Cardiac fibroblast (primary cell): Measurements from ENCODE around the gene UPF3A.
"Not testable (repeated sequence)": the region's sequence is repeated elsewhere in the genome, so short reads cannot be mapped to it uniquely, and the experiment has no call there.

Experiments
- DNase-seq, 2 donors: peaks; one replicate each; pipeline versions ENCODE4 v3.0.0 to v3.0.0-alpha.2; 2010; ENCODE audit warnings: low read depth in 2 of 2
- H3K4me3 ChIP-seq, 2 donors: replicated peaks in 1 of 2; 1 replicate in 1 of 2; 2 replicates in 1 of 2; pipeline ENCODE4 v1.5.1; 2011; ENCODE audit warnings: low read depth in 2 of 2, low read length in 2 of 2, mild to moderate bottlenecking in 2 of 2, moderate library complexity in 1 of 2
- TF ChIP-seq, protein P1 (sequence below): IDR thresholded peaks from one replicate; pipeline ENCODE4 v1.5.1; 2011; ENCODE audit warnings: low read depth, mild to moderate bottlenecking, low read length, inconsistent platforms

The UPF3A gene

DNA sequence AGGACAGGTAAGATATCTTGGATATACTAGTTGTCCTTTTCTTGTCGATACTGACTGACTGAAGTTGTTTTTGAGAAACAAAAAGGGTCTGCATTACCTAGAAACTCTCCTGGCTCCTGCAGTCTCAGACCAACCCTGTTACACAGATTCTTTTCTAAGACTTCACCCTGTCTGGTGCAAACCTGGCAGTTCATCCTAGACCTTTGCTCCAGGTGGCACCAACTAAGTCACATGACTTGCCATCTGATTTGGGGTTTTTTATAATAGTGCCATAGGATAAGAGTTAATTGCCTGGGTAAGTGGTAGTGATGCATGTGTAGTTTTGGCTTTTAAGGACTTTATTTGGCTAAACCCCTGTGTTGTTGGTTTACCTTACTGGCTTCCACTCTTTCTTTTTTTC is 47.2 kb downstream of the UPF3A start:
- no peak for DNase-seq
- TF ChIP-seq, protein P1, sequence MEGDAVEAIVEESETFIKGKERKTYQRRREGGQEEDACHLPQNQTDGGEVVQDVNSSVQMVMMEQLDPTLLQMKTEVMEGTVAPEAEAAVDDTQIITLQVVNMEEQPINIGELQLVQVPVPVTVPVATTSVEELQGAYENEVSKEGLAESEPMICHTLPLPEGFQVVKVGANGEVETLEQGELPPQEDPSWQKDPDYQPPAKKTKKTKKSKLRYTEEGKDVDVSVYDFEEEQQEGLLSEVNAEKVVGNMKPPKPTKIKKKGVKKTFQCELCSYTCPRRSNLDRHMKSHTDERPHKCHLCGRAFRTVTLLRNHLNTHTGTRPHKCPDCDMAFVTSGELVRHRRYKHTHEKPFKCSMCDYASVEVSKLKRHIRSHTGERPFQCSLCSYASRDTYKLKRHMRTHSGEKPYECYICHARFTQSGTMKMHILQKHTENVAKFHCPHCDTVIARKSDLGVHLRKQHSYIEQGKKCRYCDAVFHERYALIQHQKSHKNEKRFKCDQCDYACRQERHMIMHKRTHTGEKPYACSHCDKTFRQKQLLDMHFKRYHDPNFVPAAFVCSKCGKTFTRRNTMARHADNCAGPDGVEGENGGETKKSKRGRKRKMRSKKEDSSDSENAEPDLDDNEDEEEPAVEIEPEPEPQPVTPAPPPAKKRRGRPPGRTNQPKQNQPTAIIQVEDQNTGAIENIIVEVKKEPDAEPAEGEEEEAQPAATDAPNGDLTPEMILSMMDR: no peak

GRCh38 chr13:114330086-114330485 is 48.7 kb downstream of the UPF3A start:
- no peak overlapping the region for H3K4me3 ChIP-seq
- no peak for DNase-seq
- TF ChIP-seq, protein P1: no peak

More for the DNA sequence above, 47.2 kb downstream of the UPF3A start:
- H3K4me3 ChIP-seq: no peak overlapping the region

DNA sequence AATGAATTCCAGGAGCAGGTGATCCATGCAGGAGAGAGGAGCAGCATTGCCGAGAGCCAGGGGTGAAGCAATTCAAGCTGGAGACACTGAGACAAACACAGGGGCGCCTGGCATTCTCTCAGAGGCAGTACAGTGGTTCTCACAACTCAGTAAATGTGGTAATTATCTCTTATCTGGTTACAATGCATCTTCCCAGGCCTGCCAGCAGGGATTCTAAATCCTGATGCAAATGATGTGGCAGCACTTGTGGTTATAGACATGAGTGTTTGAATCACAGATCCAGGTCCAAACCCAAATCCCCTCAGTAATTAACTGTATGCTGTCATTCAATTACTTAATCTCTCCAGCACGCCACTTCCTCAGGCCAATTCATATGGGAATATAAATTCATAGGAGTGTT is 52.5 kb downstream of the UPF3A start:
- DNase-seq, H3K4me3 ChIP-seq: not testable (repeated sequence)

GRCh38 chr13:114334305-114335053 is 53.1 kb downstream of the UPF3A start:
- TF ChIP-seq, protein P1: no peak
- no peak overlapping the region for H3K4me3 ChIP-seq
- DNase-seq: no peak

GRCh38 chr13:114336457-114336856 is 55.1 kb downstream of the UPF3A start:
- H3K4me3 ChIP-seq, DNase-seq: not testable (repeated sequence)

- DNase-seq: no peak
- TF ChIP-seq, protein P1: no peak
- no peak overlapping the region for H3K4me3 ChIP-seq
Measured at GRCh38 chr13:114338959-114339358, 57.6 kb downstream of the UPF3A start.

DNA sequence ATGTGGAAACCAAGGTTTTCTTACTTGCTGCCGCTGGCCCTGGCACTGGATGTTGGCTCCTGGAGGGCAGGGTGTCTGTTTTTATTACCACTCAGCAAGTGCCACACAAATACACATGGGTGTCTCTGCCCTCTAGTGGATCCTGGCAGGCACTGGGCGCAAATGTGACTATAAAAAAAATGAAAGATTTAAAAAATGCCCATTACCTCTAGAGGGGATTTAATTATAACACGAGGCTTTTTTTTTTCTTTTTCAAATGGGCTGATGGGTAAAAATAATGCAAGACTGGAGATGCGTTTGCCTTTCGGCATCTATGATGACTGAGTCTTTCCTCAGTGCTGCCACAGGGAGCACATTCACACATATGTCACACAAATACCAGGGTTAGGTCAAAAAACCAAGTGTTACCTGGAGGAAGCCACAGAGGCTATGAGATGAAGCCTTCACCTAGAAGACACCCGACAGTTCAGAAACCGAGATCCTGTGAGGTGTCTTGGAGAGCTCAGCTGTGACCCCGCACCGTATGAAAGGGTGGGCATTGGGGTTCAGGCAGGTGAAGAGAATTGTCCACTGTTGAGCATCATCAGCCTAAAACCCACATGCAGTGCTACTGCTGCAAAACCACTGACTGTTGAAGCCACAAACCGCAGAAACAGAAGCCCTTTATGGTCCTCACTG is 58.6 kb downstream of the UPF3A start:
- H3K4me3 ChIP-seq: no peak overlapping the region
- peak; percentile 56 to 59 for DNase-seq
- TF ChIP-seq, protein P1: peak; percentile 75
